Measurements from ENCODE around the gene BMAL1.

Gene BMAL1

GRCh38 chr11:13291800-13292199 lies 14.2 kb downstream of the BMAL1 start:
- peak; percentile 22 for DNase-seq (ENCODE audit: low read depth)

DNA sequence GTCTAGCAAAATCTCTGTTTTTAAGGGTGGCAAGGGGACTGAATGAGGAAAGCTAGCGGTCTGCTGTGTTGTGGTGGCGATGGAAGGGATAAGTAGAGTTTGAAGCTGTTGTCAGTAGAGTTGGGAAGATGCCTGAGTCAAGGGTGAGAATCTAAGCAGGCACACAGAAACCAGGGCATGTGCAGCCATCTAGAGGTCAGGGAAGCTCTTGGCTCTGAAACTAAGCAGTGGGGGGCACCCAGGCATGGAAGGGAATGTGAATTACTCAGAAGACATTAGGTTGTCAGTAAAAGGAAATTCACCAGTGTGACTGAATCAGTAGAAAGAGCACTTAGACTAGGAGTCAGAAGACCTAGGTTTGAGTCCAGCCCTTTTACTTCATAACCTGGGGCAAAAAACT lies 15.4 kb downstream of the BMAL1 start:
- no peak for DNase-seq (ENCODE audit: low read depth)

- no peak for DNase-seq (ENCODE audit: low read depth)
Observed at GRCh38 chr11:13294178-13294577, 16.6 kb downstream of the BMAL1 start.

DNA sequence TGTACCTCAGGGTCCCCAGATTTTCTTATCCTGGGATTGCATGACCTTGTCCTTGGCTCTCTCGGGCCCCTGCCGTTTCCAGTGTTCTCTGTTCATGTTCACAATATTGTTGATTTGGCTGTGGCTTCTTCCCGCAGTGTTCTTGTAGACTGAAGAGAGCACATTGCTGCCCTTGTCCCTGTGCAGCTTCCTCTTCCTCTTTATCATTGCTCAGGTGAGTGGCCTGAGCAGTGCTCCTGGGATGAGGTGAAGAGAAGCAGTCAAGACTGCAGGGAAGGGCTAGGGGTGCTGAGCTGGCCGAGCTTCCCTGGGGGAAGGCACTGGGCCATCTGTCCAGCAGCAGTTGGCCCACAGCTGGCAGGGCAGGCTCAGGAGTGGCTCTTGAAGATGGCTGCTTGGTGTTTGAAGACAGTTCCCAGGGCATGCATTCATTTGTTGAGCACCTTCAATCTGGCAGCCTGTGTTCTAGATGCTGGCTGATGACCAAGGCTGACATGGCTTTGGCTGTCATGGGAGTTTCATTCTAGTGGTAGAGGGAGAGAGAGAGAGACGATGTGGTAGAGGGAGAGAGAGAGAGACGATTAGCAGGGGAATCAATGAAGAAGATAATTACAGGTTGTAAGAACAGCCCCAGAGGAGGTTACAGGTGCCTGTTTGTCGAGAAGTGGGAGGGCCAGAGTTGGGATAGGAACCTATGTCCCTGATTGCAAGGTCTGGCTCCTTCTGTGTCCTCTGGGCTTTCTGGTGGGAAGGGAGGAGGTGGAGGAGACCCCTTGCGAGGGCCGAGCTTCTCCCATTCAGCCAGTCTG lies 17.4 kb downstream of the BMAL1 start:
- no peak for DNase-seq (ENCODE audit: low read depth)

DNA sequence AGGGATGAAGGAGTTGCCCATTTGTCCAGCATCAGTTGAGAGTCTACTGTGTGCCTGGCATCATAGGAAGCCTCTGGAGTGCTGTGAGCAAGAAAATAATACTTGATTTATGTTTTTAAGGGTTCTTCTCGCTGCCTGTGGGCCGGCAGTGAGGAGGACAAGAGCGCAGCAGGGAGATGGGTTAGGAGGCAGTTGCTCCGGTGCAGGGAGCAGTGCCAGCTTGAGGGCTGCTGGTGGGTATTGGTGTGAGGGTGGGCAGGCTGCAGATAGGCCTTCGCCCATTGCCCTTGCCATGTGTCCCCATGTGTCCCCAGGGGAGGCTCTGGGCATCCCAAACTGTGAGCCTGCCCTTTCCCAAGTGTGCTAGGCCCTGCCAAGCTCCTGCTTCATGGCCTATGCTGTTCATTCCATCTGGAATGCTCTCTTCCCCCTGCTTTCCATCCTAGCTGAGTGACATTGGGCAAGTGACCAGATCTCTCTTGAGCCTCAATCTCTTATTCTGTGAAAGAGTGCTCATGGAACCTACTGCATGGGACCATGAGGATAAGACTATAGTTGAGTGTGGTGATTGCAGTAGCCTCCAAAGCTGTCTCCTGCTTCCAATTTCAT lies 19.8 kb downstream of the BMAL1 start:
- DNase-seq (ENCODE audit: low read depth) = no peak

- peak; percentile 52 for DNase-seq (ENCODE audit: low read depth)
Observed at GRCh38 chr11:13297917-13298356, 20.3 kb downstream of the BMAL1 start.

DNA sequence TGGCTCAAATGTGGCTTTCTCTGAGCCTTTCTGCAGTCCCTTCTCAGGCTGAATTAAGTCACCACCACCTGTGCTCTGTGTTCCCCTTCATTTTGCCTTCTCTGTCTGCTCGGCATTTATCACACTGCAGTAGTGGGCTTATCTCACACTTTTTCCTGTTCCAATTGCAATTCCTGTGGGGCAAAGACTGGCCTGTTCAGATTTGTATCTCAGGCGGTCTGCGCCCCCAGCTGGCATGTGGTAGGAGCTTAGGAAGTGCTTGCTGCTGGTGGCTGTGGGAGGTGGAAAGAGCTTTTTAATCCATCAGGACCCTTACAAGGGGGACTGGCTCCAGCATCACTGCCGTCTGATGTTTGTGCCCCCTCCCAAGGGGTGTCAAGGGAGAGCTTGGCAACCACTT lies 21.2 kb downstream of the BMAL1 start:
- DNase-seq (ENCODE audit: low read depth) = no peak

- DNase-seq (ENCODE audit: low read depth) = no peak
Observed at GRCh38 chr11:13301522-13301921, 23.9 kb downstream of the BMAL1 start.

DNA sequence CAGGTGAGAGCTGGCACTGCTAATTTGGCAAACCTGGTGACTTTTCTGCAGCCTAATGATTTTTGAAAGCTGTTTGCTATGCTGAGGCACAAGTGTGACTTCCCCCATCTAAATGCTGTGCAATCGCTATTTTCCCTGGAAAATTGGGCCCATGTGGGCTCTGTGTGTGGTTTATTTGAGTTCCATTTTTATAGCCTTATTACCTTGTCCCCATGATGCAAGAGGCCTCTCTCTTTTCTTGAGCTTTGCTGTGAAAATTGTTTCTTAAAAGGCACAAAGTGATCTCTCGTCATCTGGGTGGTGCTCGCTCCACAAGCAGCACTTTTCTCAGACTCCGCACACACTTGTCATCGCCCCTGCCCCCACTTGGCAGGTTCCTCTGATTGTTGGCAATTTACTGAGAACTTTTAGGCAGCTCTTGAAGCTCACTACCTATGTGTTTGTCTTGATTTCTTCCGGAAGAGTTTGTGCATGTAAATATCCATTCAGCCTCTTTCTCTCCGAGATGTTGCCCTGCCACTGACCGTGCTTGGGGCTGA lies 24.9 kb downstream of the BMAL1 start:
- DNase-seq (ENCODE audit: low read depth) = no peak

DNA sequence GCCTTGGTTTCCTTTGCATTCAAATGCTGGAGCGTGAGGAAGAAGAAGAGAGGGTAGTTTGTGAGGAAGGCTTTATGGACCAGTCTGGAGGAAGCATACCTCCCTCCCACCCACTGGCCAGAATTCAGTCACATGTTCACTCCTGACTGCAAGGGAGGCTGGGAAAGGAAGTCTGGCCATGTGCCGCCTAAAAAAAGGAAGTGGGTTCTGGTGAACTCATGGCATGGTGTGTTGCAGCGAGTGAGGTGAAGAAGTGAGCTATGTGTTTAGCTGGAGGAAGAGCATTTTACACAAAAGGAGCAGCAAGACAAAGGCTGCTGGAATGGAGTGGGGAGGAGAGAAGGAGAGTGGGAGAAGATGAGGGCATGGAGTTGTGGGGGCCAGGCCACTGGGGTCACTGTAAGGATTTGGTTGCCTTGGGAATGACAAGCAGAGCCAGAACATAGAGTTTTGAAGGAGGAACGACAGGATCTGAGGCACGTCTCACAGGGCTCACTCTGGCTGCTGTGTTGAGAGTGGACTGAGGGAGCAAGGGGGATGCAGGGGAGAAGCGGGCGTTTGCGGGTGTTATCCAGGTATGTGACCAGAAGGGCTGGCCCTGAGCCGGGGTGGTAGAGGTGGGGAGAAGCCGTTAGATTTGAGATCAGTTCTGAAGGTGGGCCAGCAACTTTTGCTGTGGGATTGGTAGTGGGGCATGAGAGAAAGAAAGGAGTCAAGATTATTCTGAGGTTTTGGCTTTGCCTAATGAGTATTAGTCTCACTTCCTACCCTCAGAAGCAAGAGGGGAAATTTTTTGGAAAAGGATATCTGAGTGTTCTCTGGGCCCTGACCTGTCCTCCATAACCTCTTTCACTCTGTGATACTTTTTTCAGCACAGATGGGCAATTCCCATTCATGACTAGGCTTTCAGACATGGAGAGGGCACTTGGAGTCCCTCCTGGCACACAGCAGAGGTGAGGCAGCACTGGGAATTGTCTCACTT lies 26.4 kb downstream of the BMAL1 start:
- DNase-seq (ENCODE audit: low read depth) = no peak

DNA sequence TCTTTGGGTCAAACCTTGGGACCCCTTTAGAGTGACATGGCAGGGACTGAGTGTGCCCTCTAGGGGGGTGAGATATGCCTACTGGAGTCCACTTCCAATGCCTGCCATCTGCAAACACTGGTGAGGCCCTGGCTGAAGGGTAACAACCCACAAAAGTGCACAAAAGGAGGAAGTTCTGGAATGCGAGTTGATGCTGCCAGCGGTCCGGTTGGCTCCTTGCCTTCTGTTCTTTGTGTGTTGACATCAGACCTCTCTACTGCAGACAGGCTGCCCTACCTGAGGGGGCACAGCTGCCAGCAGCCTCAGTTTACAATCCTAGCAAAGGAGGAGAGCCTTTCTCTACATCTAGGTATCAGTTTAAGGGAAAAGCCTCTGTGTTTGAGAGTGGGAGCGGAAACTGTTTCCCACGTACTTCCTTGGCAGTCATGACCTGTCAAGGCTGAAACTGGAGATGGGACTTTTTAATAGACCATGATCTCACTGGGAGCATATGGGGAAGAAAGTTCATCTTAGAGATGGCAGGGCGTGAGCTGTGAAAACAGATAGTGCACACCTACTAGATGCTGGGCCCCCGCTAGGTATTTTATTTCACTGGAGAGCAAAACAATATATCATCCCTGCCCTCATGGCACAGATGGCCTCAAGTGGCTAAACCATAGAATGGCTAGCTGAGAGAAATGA lies 27.2 kb downstream of the BMAL1 start:
- no peak for DNase-seq (ENCODE audit: low read depth)

- DNase-seq (ENCODE audit: low read depth) = no peak
Observed at GRCh38 chr11:13308704-13309103, 31.1 kb downstream of the BMAL1 start.

DNA sequence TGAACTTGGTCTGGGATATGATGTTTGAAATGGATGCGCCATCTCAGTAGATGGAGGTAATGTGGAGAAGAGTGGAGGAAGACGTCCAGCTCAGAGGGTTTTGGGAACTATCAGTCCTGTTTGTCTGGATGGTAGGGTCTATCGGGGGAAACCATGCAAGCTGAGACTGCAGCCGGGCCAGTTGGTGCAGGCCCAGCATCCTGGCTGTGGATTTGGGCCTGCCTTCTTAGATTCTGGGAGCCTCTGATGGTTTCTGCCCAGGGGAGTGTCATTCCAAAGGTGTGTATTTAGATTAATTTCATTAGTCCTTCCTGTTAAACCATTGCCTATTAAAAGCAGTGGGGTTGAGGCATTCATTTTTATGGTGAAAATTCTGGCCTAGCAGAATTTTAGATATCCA lies 31.6 kb downstream of the BMAL1 start:
- DNase-seq (ENCODE audit: low read depth) = no peak

DNA sequence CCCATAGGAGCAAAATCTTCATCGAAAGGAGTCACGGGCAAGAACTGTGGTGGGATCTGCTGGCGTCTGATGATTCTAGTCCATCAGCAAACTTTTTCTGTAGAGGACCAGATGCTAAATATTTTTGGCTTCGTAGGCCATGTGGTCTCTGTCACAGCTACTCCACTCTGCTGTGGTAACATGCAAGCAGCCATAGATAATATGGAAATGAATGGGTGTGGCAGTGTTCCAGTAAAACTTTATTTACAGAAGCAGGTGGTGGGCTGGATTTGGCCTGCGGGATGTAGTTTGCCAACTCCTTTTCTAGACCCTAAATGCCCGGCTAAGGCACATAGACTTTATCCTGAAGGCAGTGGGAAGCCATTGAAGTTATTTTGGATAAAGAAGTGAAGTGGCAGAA lies 32.9 kb downstream of the BMAL1 start:
- DNase-seq (ENCODE audit: low read depth) = no peak

- no peak for DNase-seq (ENCODE audit: low read depth)
Observed at GRCh38 chr11:13311570-13311969, 34.0 kb downstream of the BMAL1 start.

DNA sequence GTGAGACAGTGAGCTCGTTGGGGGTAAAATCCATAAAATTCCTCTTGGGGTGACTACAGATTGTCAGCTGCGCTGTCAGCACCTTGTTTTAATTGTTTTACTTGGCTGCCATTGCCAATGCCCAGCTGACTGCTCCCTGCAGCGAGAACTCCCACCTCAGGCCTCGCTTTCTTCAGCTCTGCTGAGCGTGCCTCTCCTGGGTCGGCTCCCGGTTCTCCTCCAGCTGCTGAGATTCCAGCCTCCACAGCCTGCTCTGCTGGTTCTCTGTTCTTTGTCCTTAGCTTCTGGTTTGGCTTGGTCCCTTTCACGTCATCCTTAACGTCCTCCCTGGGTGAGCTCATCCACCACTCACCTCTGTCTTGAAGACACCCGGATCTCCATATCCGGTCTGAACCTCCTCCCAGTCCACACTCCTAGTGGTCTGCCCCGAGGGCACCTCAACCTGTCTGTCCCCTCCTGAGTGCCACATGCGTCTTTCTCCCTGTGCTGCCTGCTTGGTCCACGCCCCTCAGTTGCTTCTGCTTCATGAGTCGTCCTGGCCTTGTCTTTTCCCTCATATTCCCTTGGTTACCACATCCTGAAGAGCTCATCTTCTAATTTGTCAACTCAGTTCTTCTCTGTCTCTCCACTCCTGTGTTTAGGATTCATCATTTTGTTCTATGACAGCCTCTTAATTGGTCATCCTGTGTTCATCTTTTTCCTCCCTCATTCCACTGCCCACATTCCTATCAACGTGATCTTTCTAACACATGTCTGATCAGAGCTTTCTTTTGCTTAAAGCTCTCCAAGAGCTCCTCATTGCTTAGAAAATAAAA lies 35.6 kb downstream of the BMAL1 start:
- no peak for DNase-seq (ENCODE audit: low read depth)

- DNase-seq (ENCODE audit: low read depth) = no peak
Observed at GRCh38 chr11:13314676-13315394, 37.2 kb downstream of the BMAL1 start.

DNA sequence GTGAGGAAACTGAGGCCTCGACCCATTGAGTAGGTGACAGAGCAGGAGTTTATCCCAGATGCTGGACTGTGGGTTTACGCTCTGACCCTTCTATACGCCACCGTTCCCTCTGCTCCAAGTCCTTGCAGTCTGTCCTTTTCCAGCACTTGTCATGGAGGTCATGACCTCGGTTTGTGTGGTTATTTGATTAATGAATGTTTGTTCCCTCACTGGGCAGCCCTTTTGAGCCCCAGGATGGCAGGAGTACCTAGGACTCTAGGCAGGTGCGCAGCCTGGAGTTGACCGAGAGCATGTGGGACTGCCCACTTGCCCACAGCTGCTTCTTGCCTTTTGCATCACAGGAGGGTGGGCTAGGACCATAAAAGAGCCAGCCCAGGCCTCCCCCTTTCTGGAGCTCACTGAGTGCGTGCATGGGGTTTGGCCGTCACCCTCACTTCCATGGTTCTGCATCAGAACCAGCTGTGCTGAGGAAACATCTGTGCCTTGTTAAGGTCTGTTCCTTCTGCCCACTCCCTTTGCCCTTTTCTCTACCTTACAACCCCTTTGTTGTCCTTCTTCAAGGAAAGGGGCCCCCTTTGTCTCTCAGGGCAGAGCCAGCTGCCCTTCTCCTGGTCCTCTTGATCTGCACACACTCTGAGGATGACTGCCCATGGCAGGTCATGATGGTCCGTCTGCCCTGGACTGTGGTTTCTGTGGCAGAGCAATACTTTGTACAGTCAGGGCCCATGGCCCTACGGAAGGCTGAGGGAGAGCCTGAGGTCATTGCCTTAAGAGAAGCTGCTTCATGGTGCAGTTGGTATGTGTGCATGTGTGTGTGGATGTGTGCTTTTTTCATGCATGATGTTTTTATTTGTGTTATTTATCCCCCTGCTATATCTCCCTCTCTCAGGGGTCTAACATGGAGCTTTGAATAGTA lies 38.2 kb downstream of the BMAL1 start:
- no peak for DNase-seq (ENCODE audit: low read depth)

DNA sequence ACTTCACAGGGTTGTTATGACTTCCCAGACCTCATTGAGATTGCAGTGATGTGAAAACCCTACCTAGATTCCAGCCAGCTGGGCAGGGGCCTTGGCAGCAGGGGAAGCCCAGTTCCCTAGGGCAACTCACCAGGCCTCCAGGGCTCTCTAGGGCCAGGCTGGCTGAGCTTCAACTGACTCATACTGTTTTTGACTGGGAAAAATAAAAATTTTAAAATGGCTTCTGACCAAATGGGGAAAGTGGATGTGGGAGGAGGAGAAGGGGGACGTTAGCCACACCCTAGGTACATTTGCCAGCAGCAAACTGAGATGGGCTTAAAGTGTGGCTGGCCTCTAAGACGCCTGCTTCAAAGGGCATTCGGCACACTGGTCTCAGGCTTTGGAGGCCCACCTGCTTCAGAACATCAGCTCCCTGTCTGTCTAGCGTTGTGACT lies 39.0 kb downstream of the BMAL1 start:
- peak; percentile 39 for DNase-seq (ENCODE audit: low read depth)

Data from amniotic epithelial cell (primary cell).